ENCODE measurements around the gene ARHGEF12.

DNA sequence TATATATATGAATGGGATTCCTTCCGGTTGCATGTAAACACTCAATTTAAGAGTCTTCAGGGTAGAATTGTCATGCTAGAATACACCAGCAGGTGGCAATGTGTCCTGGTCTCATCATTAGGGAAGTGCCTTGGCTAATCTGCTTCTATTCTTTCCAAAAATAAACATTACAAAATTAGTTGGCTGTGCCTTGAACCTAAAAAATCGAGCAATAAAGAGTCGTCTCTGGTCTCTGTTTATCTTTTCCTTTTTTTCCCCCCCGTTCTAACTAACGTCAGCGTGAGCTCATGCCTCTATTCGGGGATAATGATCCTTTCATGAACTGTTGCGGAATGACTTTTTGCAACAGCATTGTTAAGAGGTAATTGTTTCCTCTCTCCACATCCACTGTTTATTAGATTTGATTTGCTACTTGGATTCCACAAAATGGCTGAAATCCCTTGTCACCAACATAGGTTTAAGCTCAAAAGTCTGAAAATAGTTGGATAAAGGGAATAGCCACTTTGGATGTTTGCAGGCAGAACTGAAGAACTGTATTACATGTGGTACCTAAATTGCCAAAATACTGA, 1.2 kb upstream of the ARHGEF12 start:
- TF ChIP-seq EZH2 (IDR thresholded peaks at IDR 0.05) (no peak), POLR2AphosphoS5 (IDR thresholded peaks at IDR 0.05; ENCODE audit: borderline replicate concordance, low read depth, low read length) (no peak), FOXP2 (optimal IDR thresholded peaks at IDR 0.05; ENCODE audit: control extremely low read depth, extremely low read length, insufficient read depth) (no peak)

Data from SK-N-MC (cell line).